HG03280 (cell line): ENCODE results near the gene EML5.

Experiments
- ATAC-seq: cut with Tn5 transposase; IDR thresholded peaks from one replicate; pipeline ENCODE4 v1.9.1; 2021; ENCODE audit warnings: mild to moderate bottlenecking, moderate library complexity; ENCODE audit not compliant: unreplicated experiment

The EML5 gene

DNA sequence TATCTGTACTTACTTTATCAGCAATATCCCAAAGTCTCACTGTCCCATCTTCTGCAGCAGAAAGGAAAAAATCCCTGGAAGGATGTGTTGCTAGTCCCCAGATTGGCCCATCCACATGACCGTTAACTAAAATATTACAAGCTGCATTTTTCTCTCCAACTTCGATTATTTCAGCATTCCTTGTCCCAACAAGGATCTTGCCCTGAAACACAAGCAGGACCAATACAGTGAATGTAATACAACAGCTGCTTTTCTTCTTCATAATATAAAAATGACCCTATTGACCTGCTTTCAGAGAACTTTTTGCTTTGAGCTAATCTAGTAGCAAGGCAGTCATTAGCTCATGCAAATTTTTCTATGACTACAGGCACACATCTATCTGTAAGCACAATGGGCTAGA lies 171.7 kb downstream of the EML5 start:
- no peak for ATAC-seq

GRCh38 chr14:88618476-88618875 lies 174.3 kb downstream of the EML5 start:
- no peak for ATAC-seq

- no peak for ATAC-seq
Observed at GRCh38 chr14:88617479-88617878, 175.3 kb downstream of the EML5 start.

- ATAC-seq, result no peak
Observed at GRCh38 chr14:88616697-88617096, 176.1 kb downstream of the EML5 start.

GRCh38 chr14:88614218-88614907 lies 178.4 kb downstream of the EML5 start:
- ATAC-seq, result no peak

DNA sequence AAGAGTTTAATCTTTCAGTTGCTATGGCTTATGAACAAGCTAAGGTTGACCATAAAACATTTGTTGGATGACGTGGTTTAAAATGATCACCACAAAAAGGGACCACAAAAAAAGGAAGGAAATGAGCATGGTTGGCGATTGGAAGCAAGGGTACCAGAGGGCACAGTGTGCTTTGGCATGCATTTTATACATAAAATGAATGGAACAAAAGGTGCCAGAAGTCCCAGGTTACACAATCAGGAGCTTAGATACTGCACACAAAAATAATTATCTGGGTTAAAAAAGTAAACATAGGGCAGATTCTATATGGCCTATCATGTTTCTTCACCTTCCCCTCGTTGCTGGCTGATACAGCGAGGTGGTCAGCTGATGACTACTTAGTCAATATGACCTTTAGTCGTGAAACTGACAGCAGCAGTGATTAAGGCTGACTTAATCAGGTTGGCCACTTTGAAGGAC lies 179.2 kb downstream of the EML5 start:
- ATAC-seq, result no peak

DNA sequence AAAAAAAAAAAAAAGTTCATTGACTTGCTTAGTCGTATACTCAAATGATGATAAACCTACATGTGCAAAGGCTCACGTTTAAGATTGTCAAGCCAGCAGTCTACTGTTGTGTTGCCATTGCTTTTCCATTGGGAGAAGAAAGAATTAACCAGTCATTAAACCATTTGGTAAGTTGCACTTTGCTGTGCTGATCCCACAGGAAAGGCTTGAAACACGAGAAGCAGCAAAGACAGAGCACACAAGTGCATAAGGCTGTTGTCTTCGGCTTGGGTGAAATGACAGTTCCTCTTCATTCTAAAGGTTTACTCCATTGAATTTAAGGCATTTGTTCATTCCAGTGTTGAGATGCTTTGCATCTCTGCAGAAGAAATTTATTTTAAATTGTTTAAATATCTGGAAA lies 179.8 kb downstream of the EML5 start:
- no peak for ATAC-seq

GRCh38 chr14:88611878-88612277 lies 180.9 kb downstream of the EML5 start:
- ATAC-seq, result no peak

DNA sequence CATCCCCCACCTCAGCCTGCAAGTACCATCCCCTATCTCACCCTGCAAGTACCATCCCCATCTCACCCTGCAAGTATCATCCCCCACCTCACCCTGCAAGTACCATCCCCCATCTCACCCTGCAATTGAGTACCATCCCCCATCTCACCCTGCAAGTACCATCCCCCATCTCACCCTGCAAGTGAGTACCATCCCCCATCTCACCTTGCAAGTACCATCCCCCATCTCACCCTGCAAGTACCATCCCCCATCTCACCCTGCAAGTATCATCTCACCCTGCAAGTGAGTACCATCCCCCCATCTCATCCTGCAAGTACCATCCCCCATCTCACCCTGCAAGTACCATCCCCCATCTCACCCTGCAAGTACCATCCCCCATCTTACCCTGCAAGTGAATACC lies 184.9 kb downstream of the EML5 start:
- ATAC-seq, result no peak

- ATAC-seq, result no peak
Observed at GRCh38 chr14:88605594-88605993, 187.2 kb downstream of the EML5 start.

- no peak for ATAC-seq
Observed at GRCh38 chr14:88604212-88604611, 188.5 kb downstream of the EML5 start.

DNA sequence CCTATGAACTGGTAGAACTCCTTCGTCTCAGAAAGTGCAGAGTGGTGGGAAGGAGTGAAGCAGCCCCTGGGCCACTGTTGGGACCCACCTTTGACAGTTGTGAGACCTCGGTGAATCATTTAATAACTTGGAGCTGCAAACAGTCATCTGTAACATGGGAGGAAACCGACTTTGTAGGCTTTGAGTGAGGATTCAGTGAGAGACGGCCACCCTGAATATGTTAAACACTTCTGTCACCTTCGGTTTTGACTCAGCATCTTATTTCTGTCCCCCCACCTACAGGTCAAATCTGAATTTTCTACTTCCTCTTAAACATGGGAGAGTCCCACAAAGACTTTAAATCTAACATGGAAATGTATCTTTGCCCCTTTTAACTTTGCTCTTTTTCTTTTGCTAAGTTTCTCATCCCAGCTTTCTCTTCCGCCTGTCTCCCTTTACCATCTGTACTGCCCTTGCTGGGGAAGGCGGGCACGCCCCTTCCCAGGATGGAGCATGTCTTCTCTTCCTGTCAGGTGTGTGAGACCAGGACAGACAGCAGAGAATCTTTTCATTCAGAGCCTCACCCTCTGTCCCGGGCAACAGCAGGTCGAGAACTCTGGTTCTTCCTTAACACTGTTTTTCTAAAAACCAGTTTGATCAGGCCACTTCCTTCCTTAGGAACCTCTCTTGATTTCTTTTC lies 192.9 kb downstream of the EML5 start:
- peak; percentile 90 for ATAC-seq

DNA sequence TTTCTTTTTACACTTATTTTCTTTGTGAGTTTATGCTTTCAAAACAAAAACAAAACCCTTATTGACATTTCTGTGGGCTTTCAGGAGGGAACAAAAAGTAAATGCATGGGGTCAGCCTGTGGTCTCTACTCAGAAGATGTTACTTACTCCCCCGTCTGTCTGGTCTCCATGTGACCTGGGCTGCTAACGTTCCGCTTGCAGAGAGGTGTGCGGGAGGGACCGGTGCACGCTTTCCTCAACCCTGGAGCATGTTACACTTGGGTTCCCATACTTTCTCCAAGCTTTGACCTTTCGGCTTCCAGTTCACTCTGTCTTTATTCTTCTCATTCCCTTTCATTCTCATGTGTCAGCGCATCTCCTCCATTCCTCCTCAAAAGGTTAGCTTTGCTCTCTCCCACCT lies 193.4 kb downstream of the EML5 start:
- peak; percentile 36 for ATAC-seq

GRCh38 chr14:88598097-88598675 lies 194.6 kb downstream of the EML5 start:
- ATAC-seq, result no peak

- no peak for ATAC-seq
Observed at GRCh38 chr14:88597601-88598000, 195.2 kb downstream of the EML5 start.

DNA sequence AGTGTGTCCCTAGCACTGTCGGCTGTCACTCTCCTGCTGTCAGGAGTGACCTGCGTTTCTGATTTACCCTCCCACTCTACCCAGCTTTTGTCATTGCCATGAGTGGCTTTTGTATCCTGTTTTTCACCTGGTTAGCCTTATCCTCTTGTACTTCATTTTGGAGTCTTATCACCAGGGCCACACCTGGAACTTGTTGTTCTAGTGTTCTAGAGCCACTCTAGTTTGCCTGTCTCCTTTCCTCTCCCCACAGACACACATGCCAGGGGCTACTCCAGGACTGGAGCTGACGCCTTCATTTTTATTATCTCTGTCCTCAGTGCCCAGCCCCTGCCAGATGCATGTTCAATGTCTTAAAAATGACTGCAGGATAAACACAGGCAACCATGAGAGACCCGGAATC lies 195.7 kb downstream of the EML5 start:
- ATAC-seq, result no peak

GRCh38 chr14:88592031-88592430 lies 200.7 kb downstream of the EML5 start:
- no peak for ATAC-seq

GRCh38 chr14:88590173-88590572 lies 202.6 kb downstream of the EML5 start:
- no peak for ATAC-seq

DNA sequence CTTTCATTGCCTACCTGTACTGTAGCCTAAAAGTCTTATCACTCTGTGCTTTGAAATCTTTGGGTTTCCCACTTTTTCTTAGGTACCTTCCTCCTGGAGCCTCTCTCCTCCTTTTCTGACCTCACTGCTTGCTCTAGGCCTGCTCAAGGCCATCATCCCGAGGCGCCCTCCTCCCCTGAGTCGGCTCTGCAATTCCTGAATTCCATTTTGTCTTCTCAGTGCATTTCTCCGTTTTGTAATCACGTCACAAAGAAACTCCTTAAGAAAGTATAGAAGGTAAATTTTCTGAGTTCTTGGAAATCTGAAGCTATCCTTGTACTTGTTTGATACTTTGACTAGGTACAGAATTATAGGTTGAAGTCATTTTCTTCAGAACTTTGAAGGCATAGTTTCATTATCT lies 204.7 kb downstream of the EML5 start:
- ATAC-seq, result no peak

DNA sequence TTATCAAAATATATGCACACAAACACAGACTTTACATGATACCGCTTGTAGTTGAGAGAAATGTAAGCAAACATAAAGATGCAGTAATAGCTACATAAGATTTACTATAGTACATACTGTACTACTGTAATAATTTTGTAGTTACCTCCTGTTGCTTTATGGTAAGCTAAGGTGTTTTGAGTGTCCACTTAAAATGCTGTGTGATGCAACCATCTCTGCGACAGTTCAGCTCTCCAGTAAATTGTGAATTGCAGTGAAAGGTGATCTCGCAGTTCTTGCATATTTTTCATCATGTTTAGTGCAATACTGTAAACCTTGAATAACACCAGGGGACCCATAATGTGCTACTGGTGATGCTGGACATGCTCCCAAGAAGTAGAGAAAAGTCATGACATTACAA lies 208.3 kb downstream of the EML5 start:
- ATAC-seq, result no peak

- no peak for ATAC-seq
Observed at GRCh38 chr14:88576222-88576621, 216.5 kb downstream of the EML5 start.

DNA sequence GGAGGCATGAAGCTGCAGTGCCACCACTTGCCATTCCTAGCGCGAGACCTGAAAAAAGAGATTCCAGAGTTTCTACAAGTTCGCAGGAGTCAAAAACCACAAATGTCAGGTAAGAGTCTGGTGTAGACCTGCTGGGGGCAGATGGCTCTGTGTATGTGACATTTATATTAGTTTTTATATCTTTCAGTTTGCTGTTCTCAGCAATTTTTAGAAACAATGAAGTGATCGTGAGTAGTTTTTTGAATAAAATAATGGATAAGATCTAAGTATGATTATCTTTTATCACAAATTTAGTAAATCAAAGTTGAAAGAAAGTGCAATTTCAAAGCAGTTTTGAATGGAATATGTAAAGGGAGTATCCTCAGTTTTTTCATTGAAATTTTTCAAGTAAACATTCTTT lies 220.6 kb downstream of the EML5 start:
- no peak for ATAC-seq
